ENCODE data around the gene GRB10. TPM values are rescaled to one million over a fixed set of nuclear protein-coding genes. Genes with fewer than 3 reads are reported as not detected.

Gene GRB10
- total RNA-seq, 1 experiment from 2014 or later, result 24.7 TPM

DNA sequence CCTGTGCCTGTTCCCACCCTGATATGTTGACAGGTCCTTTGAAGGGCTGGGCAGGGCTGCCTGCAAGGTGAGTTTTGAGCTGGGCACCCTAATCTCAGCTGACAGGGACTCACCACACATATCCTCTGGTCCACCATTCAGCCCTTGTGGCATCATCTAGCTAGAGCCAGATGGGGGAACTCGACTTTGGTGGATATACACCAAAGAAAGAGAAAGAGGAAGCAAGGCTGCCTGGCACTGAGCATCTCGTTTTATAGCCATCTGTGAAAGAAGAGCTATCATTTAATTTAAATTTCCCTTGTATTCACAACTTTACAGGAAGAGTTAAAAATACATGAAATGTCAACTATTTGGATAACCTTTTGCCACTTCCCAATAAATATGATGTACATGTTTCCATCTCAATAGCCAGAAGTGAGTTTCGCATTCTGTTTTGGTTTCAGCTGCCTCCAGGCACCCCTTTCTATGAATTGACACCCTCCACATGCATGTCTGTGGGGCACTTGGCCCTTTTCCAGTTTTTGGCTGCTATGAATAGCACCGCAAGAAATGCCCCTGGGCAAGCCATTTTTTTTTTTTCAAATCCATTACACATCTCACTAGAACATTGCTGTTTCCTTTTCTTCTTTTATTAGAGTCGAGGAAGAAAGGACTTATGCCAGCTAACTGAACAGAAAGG, 22.9 kb upstream of the GRB10 start:
- no peak for DNase-seq (ENCODE audit: extremely low read depth, low read depth)

DNA sequence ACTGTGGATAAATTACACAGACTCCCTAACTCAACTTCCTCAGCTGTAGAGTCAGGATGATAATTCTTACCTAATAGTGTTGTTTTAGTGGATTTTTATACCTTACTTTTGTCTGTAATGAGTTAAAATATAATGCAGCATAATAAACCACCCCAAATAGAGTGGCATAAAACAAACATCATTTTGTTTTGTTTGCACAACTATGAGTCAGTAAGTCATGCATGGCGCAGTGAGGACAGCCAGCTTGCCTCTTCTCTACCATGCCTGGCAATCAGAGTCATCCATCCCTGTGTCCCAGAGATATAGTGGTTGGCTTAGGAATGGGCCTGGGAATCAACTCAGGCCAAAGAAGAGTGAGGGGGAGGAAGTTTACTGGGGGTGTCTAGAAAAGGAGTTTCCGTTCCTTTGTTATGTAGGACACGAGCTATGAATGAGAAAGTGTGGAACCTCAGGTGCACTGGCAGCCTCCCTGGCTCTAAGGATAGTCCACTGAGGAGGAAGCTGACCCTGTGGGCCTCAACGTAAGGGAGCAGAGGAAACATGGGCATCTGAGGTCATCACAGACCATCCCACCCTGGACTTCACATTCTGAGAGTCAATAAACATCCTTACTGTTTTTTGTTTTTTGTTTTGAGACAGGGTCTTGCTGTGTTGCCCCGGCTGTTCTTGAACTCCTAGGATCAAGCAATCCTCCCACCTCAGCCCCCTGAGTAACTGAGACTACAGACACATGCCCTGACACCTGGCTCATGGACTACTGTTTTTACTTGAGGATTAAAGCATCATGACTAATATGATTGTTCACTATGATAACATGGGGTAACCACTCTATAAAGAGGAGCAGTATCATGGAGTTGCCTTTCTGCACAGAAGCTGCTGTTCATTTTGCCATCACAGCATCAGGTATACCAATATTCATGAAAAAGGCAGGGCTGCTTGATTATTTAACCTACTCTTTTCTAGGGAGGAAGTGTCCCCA, 21.0 kb upstream of the GRB10 start:
- DNase-seq (ENCODE audit: extremely low read depth, low read depth), result no peak

DNA sequence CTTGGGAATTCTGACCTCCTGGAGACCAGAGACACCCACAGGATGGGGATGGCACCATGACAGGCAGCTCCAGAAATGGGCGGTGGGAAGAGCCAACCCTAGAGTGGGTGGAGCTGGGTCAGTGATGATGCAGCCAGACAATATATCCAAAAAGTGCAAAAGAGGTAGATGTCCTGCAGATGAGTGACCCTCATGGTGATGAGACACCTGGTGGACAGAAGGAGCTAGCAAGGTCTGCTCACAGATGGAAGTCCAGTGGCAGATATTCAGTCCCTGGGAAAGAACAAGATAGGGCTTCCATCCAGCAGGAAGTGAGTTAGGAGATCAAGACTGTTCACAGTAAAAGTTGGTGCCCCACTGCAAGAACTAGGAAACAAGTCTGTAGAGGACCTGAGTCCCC, 19.2 kb upstream of the GRB10 start:
- DNase-seq (ENCODE audit: extremely low read depth, low read depth), result no peak

DNA sequence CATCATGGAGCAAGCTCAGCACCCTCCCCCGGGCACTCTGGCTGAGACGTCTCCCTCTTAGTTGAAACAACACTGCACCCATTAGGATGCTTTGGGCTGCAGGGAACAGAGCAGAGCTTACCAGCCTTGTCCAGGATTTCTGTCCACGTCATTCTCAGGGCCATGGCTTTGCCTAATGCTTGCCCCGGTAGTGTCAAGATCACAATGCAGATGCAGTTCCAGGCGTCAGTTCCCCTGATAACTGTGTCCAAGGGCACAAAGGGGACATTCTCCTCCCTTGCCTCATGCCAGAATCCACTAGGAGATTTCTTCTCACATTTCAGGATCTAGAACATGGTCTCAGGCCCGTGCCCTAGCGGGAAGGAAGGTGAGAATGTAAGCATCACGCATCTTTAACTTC, 17.2 kb upstream of the GRB10 start:
- DNase-seq (ENCODE audit: extremely low read depth, low read depth), result no peak

DNA sequence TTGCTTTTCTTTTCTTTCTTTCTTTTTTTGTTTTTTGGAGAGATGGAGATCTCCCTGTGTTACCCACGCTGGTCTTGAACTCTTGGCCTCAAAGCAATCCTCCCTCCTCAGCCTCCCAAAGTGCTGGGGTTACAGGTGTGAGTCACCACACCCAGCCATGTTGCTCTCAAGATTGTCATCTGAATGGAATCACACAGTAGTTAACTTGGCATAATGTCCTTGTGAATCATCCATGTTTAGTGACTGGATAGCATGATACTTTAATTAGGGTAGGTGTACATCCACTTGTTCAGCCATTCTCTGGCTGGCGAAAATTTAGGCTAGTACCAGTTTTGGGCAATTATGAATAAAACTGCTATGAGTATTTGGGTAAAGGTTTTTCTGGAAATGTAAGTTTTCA, 15.4 kb upstream of the GRB10 start:
- DNase-seq (ENCODE audit: extremely low read depth, low read depth), result no peak

DNA sequence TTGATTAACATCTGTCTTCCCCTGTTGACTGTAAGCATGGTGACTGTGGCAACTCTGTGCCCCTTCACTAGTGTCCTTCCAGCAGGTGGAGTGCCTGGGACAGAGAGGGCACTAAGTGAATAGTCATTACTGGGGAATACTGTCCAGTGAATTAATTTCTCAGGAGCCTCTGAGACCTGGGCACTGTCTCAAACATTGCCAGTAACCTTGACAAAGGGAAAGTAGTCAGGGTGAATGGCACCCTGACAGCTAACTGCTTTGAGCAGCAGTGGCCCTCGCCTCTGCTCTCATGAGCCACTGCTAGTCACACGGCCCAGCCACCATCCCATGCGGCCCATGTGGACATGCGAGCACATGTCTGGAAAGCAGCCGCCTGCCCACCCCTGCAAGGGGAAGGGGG, 13.1 kb upstream of the GRB10 start:
- DNase-seq (ENCODE audit: extremely low read depth, low read depth), result no peak

DNA sequence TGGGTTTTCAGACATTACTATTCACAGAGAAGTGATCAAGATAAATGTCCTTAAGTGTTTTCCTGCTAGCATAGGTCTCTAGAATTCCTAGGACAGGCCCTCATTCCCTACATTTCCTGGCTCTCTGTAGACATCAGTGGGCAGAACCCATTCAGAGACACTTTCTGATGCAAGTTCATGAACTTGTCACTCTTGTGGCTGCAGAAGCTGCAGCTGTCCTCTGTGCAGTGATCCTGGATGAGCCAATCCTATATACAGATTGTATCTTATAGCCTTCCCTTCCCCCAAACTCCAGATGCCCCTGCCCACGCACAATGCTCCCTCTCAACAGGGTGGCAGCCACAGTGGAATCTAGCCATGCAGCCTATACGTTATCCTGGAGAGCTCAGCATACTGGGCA, 12.6 kb upstream of the GRB10 start:
- DNase-seq (ENCODE audit: extremely low read depth, low read depth), result no peak

DNA sequence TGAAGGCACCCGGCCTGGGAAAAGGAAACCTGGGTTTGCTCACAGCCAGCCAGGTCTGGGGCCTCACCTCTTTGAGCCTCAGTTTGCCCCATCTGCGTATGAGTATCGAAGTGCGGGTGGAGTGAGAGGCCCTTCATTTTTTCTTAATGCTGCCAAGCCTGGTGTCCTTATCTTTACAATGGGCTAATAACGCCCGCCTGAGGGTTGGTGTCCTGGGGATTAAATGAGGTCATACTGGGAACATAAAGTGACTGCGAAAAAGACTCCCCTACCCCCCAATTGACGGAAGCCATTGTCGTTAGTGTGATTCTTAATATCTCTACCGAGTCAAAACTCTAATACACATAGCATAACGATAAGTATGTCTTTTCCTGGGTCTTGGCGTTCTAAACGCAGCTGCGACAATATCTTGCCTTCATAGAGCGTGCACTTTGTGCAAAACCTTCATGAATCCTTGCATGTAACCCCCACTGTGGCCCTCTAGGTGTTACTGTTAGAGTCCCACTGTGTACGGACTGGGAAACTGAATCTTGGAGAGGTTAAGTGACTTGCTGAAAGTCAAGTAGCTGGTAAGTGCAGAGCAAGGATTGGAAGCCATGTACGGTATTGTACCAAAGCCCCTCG, 11.4 kb upstream of the GRB10 start:
- no peak for DNase-seq (ENCODE audit: extremely low read depth, low read depth)

DNA sequence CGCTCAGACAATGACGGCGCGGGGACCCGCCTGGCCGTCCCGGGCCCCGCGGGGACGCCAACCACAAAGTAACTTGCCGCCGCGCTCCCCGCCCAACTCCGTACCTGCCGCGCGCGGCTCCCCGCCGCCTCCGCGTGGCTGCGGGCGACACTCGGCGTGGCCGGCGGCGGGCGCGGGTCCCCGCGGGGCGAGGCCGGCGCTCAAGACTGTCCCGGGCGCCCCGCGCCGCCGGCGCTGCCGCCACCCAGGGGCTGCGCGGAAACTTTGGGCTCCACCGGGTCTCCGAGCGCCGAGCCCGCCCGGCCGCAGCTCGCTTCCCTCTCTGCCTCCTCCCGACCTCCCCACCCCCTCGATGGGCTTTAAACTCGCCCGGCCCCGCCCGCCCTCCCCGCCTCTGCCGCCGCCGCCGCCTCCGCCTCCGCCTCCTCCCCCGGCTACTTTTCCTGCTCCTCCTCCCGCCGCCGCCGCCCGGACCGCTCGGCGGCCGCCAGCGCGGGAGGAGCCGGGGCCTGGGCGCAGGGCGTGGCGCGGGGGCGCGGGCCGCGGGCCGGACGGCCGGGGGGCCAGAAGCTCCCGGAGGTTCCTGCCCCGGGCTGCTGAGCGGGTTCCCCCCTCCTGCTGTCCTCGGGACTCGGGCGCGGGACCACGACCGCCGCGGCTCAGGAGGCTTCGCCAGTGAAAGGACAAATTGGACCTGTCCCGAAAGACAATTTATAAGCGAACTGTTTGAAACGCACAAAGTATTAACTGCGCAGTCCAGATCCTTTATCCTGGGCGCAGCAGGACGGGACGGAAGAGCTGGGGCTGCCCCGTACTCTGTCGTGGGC, 10.6 kb upstream of the GRB10 start:
- peak; percentile 32 for DNase-seq (ENCODE audit: extremely low read depth, low read depth)

DNA sequence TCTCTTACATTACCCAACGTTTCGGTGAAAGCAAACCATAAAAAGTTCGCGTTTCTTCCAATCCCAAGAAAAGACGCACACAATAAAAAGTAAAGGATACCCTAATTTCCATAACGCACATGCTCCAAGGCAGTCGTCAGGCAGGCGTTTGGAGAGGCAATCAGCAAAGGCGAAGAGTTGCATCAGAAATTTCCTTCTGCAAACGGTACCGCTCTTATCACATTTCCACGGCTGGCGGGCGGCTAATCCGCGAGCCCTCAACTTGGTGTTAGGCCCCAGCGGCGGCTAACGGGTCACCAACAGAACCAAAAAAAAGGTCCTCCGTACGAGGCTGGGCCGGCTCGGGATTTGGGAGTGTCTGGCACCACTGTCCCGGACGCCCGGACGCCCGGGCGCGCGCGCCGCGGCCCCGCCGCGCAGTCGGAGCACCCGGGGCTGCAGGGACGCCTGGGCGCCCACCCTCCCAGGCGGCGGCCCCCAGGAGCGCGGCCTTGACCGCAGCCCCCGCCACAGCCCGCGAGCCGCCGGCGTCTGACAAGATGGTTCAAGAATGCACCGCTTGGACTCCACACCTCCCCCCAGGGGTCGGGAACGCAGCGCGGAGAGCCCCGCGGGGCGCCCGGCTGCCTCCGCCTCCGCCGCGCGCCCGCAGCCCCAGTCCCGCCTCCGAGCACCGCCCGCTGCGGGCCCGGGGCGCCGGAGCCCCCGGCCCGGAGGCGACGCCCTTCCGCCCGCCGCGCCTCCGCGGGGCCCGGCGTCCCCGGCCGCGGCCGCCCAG, 9.8 kb upstream of the GRB10 start:
- peak; percentile 22 for DNase-seq (ENCODE audit: extremely low read depth, low read depth)

DNA sequence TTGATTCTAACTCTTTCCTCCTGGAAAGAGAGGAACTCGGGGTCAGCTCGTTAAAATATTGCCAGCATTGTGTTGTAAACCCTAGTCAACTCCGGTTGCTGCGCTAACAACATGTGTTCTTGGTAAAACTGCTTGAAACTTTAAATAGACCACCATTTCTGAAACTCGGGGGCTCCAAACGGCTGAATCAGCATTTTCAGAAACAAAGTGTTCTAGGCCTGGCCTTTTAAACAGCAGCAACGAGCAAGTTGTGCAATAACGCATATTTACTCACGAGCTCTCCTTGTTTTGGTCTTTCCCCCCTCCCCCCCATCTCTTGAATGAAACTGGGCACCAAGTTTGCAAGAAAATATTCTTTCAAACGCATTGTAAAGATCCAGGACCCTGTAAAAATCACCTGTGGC, 9.2 kb upstream of the GRB10 start:
- no peak for DNase-seq (ENCODE audit: extremely low read depth, low read depth)

DNA sequence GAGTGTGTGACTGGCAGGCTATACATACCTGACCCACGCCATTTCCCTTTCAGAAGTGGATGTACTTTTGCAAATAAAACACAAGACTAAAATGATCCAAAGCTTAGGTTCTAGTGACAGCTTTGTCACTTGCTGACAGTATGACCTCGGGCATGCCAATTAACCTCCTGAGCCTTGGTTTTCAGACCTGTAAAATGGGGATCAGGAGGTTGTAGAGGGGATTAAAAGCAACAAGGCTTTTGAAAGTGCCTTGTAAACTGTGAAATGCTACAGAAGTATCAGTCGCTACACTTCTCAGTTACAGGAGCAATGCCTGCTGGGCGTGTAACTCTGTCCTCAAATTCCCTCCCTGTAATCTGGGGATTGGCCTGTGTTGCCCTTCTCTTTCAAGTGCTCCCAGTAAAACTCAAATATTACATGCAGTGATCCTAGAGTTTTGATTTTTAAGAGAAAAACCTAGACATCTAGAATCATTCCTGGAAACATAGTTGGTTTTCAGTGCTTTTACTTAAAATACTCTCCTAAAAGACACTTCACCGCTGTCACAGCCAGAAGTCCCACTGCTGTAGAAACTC, 8.8 kb upstream of the GRB10 start:
- no peak for DNase-seq (ENCODE audit: extremely low read depth, low read depth)

DNA sequence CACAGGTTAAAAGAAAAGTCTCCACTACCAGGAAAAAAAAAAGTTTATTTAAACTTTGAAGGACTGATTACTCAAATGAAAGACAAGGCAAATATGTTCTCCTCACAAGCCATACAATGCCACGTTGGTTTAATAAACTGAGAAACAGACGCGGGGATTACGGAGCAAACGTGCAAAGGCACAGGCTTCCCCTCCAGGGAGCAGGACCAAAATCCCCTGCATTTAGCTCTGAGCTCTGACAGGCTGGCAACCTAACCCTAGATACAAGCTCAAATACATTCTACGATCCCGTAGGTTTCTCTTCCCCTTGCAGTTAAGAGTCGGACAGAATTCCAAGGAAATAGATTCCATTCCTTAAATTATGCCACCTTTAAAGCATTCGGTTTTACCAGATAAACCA, 7.7 kb upstream of the GRB10 start:
- DNase-seq (ENCODE audit: extremely low read depth, low read depth), result no peak

DNA sequence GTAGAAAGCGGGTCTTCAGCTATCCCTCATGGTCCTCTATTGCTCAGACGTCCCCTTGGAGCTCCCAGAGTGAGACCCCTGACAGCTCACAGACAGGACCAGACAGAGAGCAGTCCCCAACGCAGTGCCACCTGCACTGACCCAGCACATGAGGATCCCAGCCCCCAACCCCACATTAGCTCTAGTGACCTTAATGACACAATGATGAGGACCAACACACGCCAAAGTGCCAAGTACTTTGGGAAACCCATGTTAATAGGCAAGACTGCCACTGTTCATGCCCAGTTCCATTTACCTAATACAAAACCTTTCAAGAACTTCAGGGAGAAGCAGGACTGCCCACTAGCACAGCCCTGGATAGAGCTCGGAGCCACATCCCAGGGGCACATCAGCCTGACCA, 5.7 kb upstream of the GRB10 start:
- no peak for DNase-seq (ENCODE audit: extremely low read depth, low read depth)

DNA sequence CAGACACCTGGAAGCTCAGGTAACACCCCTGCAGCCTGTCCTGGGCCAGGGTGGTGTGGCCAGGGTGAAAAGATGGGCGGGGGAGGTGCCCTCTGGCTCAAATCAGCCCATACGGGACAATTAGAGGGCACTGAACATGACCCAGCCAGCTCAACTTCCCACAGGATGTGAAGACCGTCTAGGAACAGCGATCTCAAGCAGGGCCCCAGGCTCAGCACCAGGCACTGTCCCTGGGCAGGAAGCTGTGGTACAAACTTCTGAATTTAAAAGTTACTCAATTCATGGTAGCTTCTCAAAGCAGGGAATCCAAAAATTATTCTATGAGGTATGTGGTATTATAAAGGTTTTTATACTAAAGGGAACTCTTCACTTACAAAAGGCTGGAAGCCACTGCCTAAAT, 5.1 kb upstream of the GRB10 start:
- DNase-seq (ENCODE audit: extremely low read depth, low read depth), result no peak

DNA sequence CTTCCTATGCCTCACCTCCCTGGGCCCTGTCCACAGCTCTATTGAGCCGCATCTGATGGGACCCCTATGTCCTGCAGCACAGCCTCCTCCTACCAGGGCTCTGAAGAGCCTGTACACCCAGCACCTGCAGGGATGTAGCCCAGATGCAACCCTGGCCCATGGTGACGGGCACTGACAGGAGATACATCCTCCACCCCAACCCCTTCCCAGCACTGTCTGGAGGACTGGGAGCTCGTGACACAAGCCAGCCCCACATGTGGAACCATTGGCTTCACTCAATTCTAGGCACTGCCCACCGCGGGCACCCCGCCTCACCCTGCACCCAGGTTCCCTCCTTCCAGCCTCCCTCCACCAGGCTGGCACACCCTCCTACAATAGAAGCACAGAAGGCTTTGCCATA, 2.6 kb upstream of the GRB10 start:
- no peak for DNase-seq (ENCODE audit: extremely low read depth, low read depth)

DNA sequence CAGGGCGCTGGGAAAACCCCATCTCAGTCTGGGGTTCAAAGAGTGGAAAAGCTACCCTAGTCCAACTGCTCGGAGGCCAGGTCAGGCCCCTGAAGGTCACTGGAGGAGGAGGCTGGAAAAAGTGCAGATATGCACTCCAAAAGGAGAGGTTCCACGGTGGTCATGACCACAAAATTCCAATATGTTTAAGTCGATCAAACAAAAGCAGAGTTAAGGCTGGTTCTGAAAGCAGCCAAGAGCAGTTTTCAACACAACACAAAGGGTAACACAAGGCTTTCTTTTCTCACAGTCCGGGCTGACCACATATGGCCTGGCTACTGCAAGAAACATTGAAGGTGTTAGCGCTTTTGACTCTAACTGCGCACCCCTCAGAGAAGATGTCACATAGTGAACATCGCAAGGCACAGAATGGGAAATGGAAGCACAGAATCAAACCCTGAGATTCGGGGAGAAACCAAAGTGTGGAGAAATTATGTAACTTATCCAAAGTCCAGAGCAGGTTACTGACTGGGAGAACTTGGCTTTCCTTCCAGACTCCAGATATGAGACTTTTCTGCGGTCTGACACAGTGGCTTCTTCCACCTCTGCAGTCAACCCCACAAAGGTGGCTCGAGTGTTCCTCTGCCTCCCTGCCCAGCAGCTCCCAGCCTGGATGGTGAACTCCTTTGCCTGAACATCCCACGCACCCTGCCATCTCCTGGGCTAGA, 1.3 kb upstream of the GRB10 start:
- no peak for DNase-seq (ENCODE audit: extremely low read depth, low read depth)

DNA sequence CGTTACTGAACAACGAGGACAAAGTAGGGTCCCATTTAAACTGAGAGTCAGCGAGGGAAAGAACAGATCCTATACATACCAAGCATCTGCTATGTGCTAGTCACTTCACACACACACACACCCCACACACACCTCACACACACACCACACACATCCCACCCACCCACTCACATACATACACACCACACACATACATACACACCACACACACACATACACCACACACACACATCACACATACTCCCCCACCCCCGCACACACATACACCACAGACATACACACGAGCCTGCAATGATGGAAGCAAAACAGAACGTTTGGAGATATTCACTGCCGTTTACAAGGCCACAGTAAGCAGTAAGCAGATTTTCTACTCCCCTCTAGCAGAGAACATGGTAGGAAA, 607 bp upstream of the GRB10 start:
- no peak for DNase-seq (ENCODE audit: extremely low read depth, low read depth)
